NCI-H2196 treated with DMSO at 0.1 percent for 48 hours (cell line): ENCODE measurements around the gene IFITM2.

Source experiments
- DNase-seq: peaks from one replicate; lab custom pipeline; 2025; ENCODE audit not compliant: unreplicated experiment; lab: John Stamatoyannopoulos, UW

IFITM2 gene

DNA sequence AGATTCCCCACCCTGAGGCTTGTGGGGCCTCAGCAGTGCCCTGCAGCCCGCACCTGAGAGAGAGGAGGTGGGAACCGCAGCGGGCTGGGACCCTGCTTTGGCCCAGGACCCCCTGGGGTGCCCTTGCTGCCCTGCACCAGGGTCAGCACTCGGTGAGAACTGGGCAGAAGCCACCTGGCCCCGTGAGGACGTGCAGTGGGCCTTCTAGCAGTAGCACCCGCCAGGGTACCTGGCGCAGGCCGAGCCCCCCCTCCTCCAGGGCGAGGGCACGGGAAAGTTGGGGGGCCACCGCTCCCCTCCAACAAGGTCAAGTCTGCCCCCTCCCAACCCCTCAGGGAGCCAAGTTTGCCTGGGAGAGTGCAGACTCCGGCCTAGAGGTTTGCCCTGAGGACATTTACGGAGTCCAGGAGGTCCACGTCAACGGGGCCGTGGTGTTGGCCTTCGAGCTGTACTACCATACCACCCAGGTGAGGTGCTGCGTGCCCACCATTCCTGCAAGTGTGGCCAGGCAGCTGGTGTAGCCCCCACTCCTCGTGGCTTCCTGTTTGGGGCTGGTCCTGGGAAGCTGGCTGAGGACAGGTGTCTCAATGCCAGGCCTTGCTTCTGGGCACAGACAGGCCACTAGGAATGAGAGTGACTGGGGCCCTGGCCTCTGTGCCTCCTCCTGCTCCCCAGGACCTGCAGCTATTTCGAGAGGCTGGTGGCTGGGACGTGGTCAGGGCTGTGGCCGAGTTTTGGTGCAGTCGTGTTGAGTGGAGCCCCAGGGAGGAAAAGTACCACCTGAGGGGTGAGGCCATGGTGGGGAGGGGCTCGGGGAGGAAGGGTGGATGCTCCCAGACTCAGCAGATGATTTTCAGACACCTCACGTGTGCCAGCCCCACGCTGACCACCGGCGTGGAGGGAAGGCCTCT is 15.2 kb upstream of the IFITM2 start:
- no peak for DNase-seq

DNA sequence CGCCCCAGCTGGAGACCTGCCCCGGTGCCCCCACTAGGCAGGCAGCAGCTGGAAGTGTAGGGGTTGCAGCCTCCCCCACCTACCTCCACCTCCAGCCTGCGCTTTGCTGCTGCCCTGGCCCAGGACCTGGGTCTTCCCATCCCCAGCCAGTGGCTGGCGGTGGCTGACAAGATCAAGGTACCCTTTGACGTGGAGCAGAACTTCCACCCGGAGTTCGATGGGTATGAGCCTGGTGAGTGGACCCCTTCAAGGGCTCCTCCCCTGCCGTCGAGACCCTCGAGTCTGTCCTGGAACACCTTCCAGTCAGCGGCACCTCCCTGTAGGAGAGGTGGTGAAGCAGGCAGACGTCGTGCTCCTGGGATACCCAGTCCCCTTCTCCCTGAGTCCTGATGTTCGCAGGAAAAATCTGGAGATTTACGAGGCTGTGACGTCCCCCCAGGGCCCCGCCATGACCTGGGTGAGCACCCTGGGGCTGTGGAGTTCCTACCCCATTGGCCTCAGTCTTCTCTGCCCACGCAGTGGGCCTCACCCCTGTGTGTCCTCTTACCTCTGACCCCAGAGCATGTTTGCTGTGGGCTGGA is 14.3 kb upstream of the IFITM2 start:
- no peak for DNase-seq

DNA sequence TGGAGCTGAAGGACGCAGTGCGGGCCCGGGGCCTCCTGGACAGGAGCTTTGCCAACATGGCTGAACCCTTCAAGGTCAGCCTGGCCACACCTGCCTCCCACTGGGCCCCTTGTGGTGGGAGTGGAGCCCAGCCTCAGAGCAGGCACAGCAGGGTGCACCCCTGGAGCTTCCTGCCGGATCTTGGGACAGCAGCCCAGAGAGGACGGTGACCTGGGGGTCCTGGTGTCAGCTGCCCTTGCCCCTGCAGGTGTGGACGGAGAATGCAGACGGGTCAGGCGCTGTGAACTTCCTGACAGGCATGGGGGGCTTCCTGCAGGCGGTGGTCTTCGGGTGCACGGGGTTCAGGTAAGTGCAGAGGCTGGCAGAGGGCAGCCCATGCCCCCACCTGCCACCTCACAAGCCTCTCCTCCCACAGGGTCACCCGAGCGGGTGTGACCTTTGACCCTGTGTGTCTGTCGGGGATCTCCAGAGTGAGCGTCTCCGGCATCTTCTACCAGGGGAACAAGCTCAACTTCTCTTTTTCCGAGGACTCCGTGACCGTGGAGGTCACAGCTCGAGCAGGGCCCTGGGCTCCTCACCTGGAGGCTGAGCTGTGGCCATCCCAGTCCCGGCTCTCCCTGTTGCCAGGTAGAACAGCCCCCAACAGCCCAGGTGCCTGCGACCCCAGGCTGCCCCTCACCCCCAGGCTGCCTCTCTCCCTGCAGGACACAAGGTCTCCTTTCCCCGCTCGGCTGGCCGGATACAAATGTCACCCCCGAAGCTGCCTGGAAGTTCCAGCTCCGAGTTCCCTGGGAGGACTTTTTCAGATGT is 13.6 kb upstream of the IFITM2 start:
- DNase-seq, result no peak

- no peak for DNase-seq
Observed at GRCh38 chr11:294780-295179, 12.8 kb upstream of the IFITM2 start.

GRCh38 chr11:295351-296170 is 12.1 kb upstream of the IFITM2 start:
- DNase-seq, result no peak

GRCh38 chr11:296171-297050 is 11.2 kb upstream of the IFITM2 start:
- DNase-seq, result no peak

DNA sequence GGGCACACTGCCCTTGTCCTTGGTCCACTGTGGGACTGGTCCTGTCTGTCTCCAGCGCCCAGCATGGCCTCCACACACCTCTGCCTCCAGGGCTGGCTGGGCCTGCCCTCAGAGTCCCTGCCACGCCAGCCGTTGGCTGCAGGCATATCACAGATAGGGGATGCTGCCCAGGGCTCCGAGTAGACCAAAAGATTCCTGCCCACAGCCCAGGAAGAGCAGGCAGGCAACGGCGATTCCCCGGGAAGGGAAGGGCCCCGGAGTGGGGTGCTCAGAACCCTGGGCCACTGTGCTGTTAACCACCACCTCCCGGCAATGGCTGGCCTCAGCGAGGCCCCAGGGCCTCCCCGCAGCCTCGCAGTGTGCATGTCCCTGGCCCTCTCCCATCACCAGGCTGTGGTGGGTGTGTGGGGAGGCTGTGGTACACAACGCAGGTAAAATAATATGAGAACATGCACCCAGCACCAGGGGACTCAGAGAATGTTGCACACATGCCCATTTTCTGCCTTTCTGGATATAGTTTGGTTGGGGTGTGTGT is 10.5 kb upstream of the IFITM2 start:
- no peak for DNase-seq

DNA sequence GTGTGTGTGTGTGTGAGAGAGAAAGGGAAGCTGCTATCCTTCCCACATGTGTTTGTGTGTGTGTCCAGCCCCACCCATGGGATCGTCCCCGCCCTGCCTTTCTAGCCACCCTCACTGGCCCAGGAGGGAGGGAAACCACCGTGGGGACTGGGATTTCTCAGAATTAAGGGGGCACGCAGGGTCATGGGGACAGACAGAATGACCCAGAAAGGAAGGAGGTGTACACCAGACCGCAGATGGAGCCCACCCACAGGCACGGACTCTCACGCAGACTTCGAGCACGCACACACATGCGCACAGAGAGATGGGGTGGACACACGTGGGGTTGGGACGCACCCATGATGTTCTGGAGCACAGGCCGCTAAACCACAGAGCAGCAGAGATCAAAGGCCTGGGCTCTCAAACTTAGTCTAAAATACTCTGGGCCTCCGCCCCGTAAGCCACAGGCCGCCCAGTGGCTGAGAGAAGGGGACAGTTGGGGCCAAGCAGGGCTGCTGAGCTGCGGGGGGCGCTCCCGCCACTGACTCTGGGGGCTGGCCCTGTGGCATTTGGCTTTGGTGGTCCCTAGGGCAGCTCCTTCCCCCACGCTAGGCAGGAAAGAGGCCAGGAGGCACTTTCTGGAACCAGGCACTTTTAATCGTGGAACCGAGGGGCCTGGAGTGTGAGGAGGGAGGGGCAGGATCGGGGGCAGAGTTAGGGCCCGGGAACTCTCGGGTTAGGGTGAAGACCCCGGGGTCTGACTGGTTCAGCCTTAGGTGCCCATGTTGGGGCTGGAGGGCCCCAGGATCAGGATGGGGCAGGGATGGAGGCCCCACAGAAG is 9.8 kb upstream of the IFITM2 start:
- no peak for DNase-seq

- DNase-seq, result no peak
Observed at GRCh38 chr11:298406-299065, 9.1 kb upstream of the IFITM2 start.

DNA sequence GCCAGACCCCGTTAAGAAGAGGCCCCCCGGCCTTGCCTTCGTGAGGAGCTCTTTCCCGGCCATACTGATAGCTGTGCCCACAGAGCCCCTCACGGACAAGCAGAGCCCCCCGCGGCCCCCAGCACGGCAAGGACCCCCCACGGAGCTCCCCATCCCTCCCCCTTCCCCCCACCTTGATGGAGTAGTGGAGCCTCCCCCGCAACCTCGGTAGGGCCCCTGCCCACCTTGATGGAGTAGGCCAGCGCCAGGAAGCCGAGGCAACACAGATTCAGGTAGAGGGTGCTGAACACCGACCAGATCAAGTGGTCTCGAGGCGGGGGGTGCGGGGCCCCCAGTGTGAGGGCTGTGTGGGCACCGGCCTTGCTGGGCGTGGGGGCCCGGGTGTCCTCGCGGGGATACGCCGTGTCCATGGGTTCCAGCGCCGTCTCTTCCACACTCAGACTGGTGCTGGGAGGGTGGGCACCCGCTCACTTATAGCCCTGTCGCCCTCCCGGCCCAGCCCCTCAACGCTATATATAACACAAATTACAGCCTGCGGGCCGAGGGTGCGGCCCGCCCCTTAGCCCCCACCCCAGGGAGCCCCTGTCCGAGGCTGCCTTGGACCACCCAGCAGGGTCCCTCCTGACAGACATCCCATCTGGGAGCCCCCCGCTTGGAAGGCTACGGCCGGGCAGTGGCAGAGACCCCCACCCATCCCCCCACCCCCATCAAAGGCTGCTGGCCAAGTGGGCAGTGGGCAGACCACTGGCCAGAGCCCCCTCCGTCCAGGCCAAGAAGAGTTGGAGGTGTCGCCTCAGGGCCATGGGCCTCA is 8.3 kb upstream of the IFITM2 start, which contains the start of gene IFITM5:
TSS of gene IFITM5 (minus strand) at position 446 of the 811 bp plus-strand sequence. CDS start at position 410, 36 bp downstream.
- no peak for DNase-seq

DNA sequence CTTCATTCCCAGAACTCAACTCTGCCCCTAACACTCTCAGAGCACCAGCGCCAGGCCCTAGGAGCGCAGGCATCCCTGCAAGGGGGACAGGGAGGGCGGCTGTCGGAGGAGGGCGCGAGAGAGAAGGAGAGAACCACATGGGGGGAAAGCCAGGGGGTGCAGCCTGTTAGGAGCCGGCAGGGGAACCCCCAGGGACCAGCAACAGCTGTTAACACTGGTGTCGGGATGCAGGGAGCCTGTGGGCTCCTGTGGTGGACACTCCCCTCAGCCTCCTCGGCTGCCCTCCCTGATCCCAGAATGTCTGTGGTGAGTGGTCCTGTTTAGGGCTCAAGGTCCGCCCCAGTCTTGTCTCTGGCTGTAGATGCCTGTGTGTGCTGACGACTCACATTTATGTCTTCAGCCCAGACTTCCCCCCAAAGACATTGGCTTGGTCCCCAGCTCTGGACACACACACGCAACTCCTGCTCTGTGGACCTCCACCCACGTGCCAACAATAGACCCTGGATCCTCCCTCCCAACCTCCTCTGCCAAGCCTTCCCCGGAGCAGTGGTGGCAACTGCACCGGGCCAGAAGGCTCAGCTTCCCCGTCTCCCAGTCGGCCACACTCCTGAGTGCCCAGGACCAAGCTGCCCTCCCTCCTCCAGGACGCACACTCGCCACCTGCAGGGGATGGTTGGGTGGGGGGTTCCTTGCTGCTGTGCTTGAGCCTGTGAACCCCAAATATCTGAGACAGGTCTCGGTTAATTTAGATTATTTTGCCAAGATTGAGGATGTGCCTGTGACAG is 7.5 kb upstream of the IFITM2 start:
- no peak for DNase-seq

GRCh38 chr11:303363-303762 is 4.3 kb upstream of the IFITM2 start:
- no peak for DNase-seq

- DNase-seq, result no peak
Observed at GRCh38 chr11:304061-304506, 3.5 kb upstream of the IFITM2 start.

- peak; percentile 13 for DNase-seq
Observed at GRCh38 chr11:304915-305843, 2.4 kb upstream of the IFITM2 start.

DNA sequence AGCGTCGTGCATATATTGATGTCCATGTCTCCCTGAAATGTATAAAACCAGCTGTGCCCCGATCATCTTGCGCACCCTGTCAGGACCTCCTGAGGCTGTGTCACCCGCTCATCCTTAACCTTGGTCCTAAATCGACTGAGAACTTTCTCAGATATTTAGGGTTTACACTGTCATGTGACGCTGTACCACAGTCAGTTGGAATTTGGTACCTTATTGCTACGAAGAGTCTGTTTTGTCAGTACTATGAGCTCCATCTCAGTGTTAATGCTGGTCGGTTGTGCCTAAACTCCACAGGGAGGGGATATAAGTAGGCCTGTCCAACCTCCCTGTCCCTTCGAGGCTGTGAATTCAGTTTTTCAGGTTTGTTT is 1.8 kb upstream of the IFITM2 start:
- DNase-seq, result no peak
